ENCODE results near the gene RYR3.

RYR3 gene

GRCh38 chr15:33874156-33874555 lies 563.4 kb downstream of the RYR3 start:
- DNase-seq (no peak), ATAC-seq (no peak)
- no peak overlapping the region for H3K27ac Mint-ChIP-seq
- H3K4me3 Mint-ChIP-seq: no peak overlapping the region
- no peaks in the 10 kb centered on the region for H3K27me3 Mint-ChIP-seq
- H3K9me3 Mint-ChIP-seq: no peaks in the 10 kb centered on the region
- no peaks in the 10 kb centered on the region for H3K4me1 Mint-ChIP-seq

GRCh38 chr15:33882921-33883320 lies 572.2 kb downstream of the RYR3 start:
- ATAC-seq (no peak), DNase-seq (no peak)
- H3K4me1 Mint-ChIP-seq: no peaks in the 10 kb centered on the region
- H3K4me3 Mint-ChIP-seq: no peak overlapping the region
- no peak overlapping the region for H3K27ac Mint-ChIP-seq
- H3K9me3 Mint-ChIP-seq: peaks cover 0 to 10% of the 10 kb centered on the region in 2 donors
- H3K27me3 Mint-ChIP-seq: no peaks in the 10 kb centered on the region

GRCh38 chr15:33888176-33888575 lies 577.4 kb downstream of the RYR3 start:
- Mint-ChIP-seq H3K27me3 (no peaks in the 10 kb centered on the region), H3K4me1 (no peaks in the 10 kb centered on the region), H3K9me3 (peaks cover 4 to 16% of the 10 kb centered on the region in 2 donors), H3K27ac (no peak overlapping the region), H3K4me3 (no peak overlapping the region)
- DNase-seq: no peak
- ATAC-seq: no peak

DNA sequence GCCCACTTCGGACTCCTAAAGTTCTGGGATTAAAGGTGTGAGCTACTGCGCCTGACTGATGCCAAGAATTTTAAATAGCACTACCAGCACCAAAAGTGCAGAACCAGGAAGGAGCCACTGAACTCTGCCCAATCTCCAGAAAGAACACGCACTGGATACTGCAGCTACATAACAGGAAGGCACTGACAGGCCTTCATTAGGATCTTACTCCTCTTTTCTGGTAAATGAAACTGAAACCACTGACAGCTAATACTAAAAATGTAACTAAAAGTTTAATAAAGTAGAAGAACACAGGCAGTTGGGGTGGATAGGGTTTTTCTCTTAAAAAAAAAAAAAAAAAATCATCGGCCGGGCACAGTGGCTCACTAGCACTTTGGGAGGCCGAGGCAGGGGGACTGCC lies 583.4 kb downstream of the RYR3 start:
- Mint-ChIP-seq H3K4me3 (no peak overlapping the region), H3K9me3 (peaks cover 0 to 3% of the 10 kb centered on the region in 2 donors), H3K27ac (peak overlapping the region in 1 of 2 donors; percentile 57), H3K27me3 (no peaks in the 10 kb centered on the region), H3K4me1 (no peaks in the 10 kb centered on the region)
- DNase-seq (no peak), ATAC-seq (no peak)

DNA sequence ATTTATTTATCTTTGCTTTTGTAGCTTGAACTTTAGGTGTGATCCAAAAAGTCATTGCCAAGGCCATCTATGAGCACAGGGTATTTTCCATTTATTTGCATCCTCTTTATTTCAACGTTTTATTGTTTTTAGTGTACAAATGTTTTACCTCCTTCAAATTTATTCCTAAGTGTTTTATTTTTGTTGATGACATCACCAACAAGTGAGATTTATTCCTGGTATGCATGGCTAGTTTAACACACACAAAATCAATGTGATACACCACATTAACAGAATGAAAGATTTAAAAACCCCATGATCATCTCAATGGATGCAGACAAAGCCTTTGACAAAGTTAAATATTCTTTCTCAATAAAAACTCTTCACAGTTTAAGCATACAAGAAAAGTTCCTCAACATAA lies 591.3 kb downstream of the RYR3 start:
- Mint-ChIP-seq H3K9me3 (no peaks in the 10 kb centered on the region), H3K27me3 (no peaks in the 10 kb centered on the region), H3K4me3 (no peak overlapping the region), H3K27ac (no peak overlapping the region), H3K4me1 (no peaks in the 10 kb centered on the region)
- no peak for ATAC-seq
- no peak for DNase-seq

GRCh38 chr15:33903661-33904060 lies 592.9 kb downstream of the RYR3 start:
- H3K9me3 Mint-ChIP-seq: no peaks in the 10 kb centered on the region
- no peaks in the 10 kb centered on the region for H3K27me3 Mint-ChIP-seq
- no peak overlapping the region for H3K27ac Mint-ChIP-seq
- H3K4me1 Mint-ChIP-seq: no peaks in the 10 kb centered on the region
- ATAC-seq: no peak
- DNase-seq: no peak
- H3K4me3 Mint-ChIP-seq: no peak overlapping the region

DNA sequence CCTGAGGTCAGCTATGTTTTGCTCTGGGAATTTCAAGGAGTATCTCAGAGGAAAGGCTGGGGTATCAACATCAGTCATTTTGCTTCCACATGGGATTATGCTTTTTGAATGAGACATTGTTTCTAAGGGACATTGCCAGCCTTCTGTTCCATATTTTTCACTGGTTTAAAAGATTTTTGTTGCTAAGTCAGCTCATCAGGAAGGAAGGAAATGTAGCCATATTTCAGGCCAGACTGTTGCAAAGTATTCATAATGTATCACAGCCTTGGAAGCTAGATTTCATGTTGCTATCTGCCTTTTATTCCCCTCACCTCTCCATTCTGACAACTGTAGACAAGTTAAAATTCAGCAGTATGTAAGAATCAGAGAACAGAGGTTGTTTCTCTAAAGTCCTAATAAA lies 596.6 kb downstream of the RYR3 start:
- DNase-seq: no peak
- no peak for ATAC-seq
- Mint-ChIP-seq H3K27ac (no peak overlapping the region), H3K4me1 (no peaks in the 10 kb centered on the region), H3K4me3 (no peak overlapping the region), H3K27me3 (no peaks in the 10 kb centered on the region), H3K9me3 (no peaks in the 10 kb centered on the region)

DNA sequence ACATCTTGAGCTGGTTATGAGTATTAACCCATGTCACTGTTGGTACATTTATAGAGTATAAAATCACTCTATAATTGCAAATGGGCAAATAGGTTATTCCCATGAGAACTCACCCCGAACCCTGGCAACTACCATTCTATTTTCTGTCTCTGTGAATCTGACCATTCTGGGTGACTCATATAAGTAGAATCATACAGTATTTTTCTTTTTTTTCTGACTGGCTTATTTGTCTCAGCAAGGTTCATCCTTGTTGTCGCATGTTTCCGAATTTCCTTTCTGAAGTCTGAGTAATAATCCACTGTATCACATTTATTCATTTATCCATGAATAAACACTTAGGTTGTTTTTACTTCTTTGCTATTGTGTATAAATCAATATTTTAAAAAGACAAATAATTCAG lies 597.6 kb downstream of the RYR3 start:
- H3K4me3 Mint-ChIP-seq: no peak overlapping the region
- ATAC-seq (no peak), DNase-seq (no peak)
- H3K27ac Mint-ChIP-seq: no peak overlapping the region
- H3K27me3 Mint-ChIP-seq: no peaks in the 10 kb centered on the region
- H3K9me3 Mint-ChIP-seq: no peaks in the 10 kb centered on the region
- peaks cover under 1% of the 10 kb centered on the region for H3K4me1 Mint-ChIP-seq

- ATAC-seq: no peak
- no peak overlapping the region for H3K27ac Mint-ChIP-seq
- H3K9me3 Mint-ChIP-seq: no peaks in the 10 kb centered on the region
Observed at GRCh38 chr15:33910741-33911140, 600.0 kb downstream of the RYR3 start.

DNA sequence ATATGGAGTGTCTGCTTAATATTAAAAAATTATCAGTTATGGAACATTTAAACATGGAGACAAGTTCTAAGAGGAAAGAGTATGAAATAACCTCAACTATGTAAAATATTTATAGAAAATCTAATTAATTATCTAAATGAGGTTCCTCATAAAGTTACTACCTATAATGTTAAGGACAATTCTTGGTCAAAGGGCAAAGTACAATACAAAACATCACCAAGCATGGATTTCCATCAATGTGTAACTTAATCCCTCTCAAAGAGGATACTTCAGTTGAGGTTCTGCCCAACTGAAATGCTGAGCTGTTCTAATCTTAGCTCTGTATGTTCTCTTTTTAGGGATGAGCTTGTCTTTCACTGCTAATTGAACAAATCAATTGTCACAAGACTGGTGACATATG lies 601.6 kb downstream of the RYR3 start:
- Mint-ChIP-seq H3K4me3 (no peak overlapping the region), H3K4me1 (peaks cover 11% of the 10 kb centered on the region), H3K27me3 (no peaks in the 10 kb centered on the region), H3K27ac (no peak overlapping the region), H3K9me3 (no peaks in the 10 kb centered on the region)
- DNase-seq: no peak
- ATAC-seq: no peak

More at GRCh38 chr15:33910741-33911140, 600.0 kb downstream of the RYR3 start:
- no peaks in the 10 kb centered on the region for H3K27me3 Mint-ChIP-seq
- no peak for DNase-seq
- peaks cover 6% of the 10 kb centered on the region for H3K4me1 Mint-ChIP-seq
- H3K4me3 Mint-ChIP-seq: no peak overlapping the region

GRCh38 chr15:33913459-33913858 lies 602.7 kb downstream of the RYR3 start:
- DNase-seq (no peak), ATAC-seq (no peak)
- no peaks in the 10 kb centered on the region for H3K27me3 Mint-ChIP-seq
- no peaks in the 10 kb centered on the region for H3K9me3 Mint-ChIP-seq
- no peak overlapping the region for H3K27ac Mint-ChIP-seq
- H3K4me3 Mint-ChIP-seq: no peak overlapping the region
- peaks cover 11% of the 10 kb centered on the region for H3K4me1 Mint-ChIP-seq

Data from stimulated activated naive CD8-positive, alpha-beta T cell treated with anti-CD3 and anti-CD28 coated beads, Interleukin-15, amount 100 ng/mL, for 72 hours (primary cell).